Left lung (tissue), 10 donors: ENCODE data around the gene HMCN1. TPM values are rescaled to one million over a fixed set of nuclear protein-coding genes. Genes with fewer than 3 reads are reported as not detected.

Source experiments
- ATAC-seq: fragments of 200-7000 bp; cut with Tn5 transposase; one replicate; pipeline ENCODE4 v1.9.1; 2020; ENCODE audit warnings: moderate library complexity
- DNase-seq, 4 donors: peaks; one replicate each; pipeline ENCODE4 v3.0.0-alpha.2; 2013 to 2020
- H3K27ac ChIP-seq, 2 donors: fragments of 200-600 bp; sonication (generic) in 1 of 2; one replicate each; pipeline versions ENCODE4 v1.5.0 to v1.8.0; 2020 to 2021
- H3K27me3 ChIP-seq, 2 donors: fragments of 200-600 bp; sonication (generic) in 1 of 2; one replicate each; pipeline versions ENCODE4 v1.5.0 to v1.8.0; 2020 to 2021
- H3K36me3 ChIP-seq, 2 donors: fragments of 200-600 bp; sonication (generic) in 1 of 2; one replicate each; pipeline versions ENCODE4 v1.5.0 to v1.8.0; 2020 to 2021
- H3K4me1 ChIP-seq, 2 donors: fragments of 200-600 bp; one replicate each; pipeline ENCODE4 v1.8.0; 2021
- H3K4me3 ChIP-seq, 2 donors: fragments of 200-600 bp; sonication (generic) in 1 of 2; one replicate each; pipeline versions ENCODE4 v1.5.0 to v1.8.0; 2020 to 2021; ENCODE audit warnings: mild to moderate bottlenecking in 1 of 2
- H3K9me3 ChIP-seq, 2 donors: fragments of 200-600 bp; sonication (generic) in 1 of 2; one replicate each; pipeline versions ENCODE4 v1.5.0 to v1.8.0; 2020 to 2021
- intact Hi-C, 2 donors: fragments of 100-400 bp; cut with DNase I; formaldehyde crosslinking; loops; one replicate each; pipeline versions ENCODE4 v1.11.2 to v1.14.2; 2022
- polyA plus RNA-seq, 6 donors: library from polyadenylated mRNA; unstranded; fragments of 120-200 nt; gene quantifications; one replicate each; pipeline ENCODE4 v1.2.1, GENCODE V29; 2013; ENCODE audit not compliant: insufficient read length in 6 of 6
- total RNA-seq, 2 donors: library from RNA; stranded (reverse); fragmentation: NEBNext Ultra II Directional; extraction: Animal tissue kit (Norgen Biotek cat#: 25700); gene quantifications; one replicate each; pipeline ENCODE4 v1.2.1, GENCODE V29; 2021
- TF ChIP-seq, protein P1 (sequence below), 2 donors: fragments of 200-600 bp; sonication (generic) in 1 of 2; IDR thresholded peaks; one replicate each; pipeline versions ENCODE4 v1.5.0 to v1.8.0; 2021; ENCODE audit warnings: antibody characterized with exemption in 2 of 2
- donor health status: DM: no; HTN: yes; CAD: no.
- donor health status: DM: no; HTN: no; CAD: no.

HMCN1 gene
- total and polyA plus RNA-seq, 8 donors = 24.0 to 91.0 (median 48.7) TPM

- TF ChIP-seq, protein P1, sequence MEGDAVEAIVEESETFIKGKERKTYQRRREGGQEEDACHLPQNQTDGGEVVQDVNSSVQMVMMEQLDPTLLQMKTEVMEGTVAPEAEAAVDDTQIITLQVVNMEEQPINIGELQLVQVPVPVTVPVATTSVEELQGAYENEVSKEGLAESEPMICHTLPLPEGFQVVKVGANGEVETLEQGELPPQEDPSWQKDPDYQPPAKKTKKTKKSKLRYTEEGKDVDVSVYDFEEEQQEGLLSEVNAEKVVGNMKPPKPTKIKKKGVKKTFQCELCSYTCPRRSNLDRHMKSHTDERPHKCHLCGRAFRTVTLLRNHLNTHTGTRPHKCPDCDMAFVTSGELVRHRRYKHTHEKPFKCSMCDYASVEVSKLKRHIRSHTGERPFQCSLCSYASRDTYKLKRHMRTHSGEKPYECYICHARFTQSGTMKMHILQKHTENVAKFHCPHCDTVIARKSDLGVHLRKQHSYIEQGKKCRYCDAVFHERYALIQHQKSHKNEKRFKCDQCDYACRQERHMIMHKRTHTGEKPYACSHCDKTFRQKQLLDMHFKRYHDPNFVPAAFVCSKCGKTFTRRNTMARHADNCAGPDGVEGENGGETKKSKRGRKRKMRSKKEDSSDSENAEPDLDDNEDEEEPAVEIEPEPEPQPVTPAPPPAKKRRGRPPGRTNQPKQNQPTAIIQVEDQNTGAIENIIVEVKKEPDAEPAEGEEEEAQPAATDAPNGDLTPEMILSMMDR (IDR thresholded peaks at IDR 0.05) = no peak
- Histone ChIP-seq H3K27ac (no peak overlapping the region), H3K4me3 (no peak overlapping the region), H3K4me1 (no peaks in the 10 kb centered on the region), H3K36me3 (no peaks in the 10 kb centered on the region), H3K27me3 (no peaks in the 10 kb centered on the region), H3K9me3 (no peaks in the 10 kb centered on the region)
- DNase-seq = no peak
- peak; percentile 74 for ATAC-seq
- intact Hi-C loops = no loop called here
Observed at GRCh38 chr1:186236921-186237320, 502.7 kb downstream of the HMCN1 start.

GRCh38 chr1:186239171-186239570 lies 505.0 kb downstream of the HMCN1 start:
- Histone ChIP-seq H3K4me3 (no peak overlapping the region), H3K9me3 (no peaks in the 10 kb centered on the region), H3K27ac (no peak overlapping the region), H3K27me3 (no peaks in the 10 kb centered on the region), H3K4me1 (no peaks in the 10 kb centered on the region), H3K36me3 (no peaks in the 10 kb centered on the region)
- DNase-seq (no peak), ATAC-seq (no peak)
- TF ChIP-seq, protein P1 (IDR thresholded peaks at IDR 0.05) = no peak
- intact Hi-C loops = no loop called here

DNA sequence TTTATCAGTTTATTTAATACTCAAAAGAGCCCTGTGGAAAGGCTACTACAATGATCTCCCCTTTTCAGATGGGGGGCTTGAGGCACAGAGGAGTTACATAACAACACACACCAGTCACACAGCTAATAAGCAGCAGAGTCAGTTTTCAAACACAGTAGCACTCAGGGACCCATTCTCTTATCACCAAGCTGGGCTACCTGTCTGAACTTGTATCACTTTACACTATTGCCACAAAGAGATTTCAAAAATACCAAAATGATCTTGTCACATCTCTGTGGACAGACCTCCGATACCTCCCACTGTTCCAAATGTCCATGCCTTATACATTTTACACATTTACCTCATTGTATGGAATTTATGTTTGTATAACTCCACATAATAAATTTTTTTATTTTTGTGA lies 506.2 kb downstream of the HMCN1 start:
- no peak overlapping the region for H3K27ac ChIP-seq
- H3K4me3 ChIP-seq = no peak overlapping the region
- DNase-seq (no peak), ATAC-seq (no peak)
- intact Hi-C loops = no loop called here
- H3K27me3 ChIP-seq = no peaks in the 10 kb centered on the region
- no peaks in the 10 kb centered on the region for H3K36me3 ChIP-seq
- H3K9me3 ChIP-seq = no peaks in the 10 kb centered on the region
- TF ChIP-seq, protein P1 (IDR thresholded peaks at IDR 0.05) = no peak
- H3K4me1 ChIP-seq = no peaks in the 10 kb centered on the region
